Measurements from ENCODE around the gene CHST6.
"Not testable (repeated sequence)": the region's sequence is repeated elsewhere in the genome, so short reads cannot be mapped to it uniquely, and the experiment has no call there.

Gene CHST6

DNA sequence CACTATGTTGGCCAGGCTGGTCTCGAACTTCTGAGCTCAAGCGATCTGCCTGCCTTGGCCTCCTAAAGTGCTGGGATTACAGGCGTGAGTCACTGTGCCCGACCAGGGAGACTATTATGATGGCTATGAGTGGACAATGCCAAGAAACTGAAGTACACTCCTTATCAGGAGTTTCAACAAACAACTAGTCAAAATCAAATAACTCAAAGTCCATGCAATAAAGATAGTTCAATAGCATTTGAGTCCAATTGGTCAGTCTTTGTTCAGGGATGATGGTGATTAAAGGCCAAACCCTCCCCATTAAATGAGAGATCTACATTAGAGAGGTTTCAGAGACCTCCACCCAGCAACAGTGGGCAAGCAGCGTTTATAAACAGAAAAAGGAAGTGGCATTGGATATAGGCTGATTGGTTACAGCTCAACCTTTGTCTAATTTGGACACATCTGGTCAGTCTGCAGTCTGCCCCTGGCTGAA is 32.6 kb upstream of the CHST6 start:
- peaks cover 14 to 15% of the 10 kb centered on the region in 2 experiments for H3K27me3 ChIP-seq (ENCODE audit: control insufficient read depth in 1 of 2, insufficient read depth in 1 of 2, low read length in 2 of 2)
- no peak overlapping the region for H2BK5ac ChIP-seq (ENCODE audit: low read depth, low read length, poor library complexity, severe bottlenecking)
- H3K9ac ChIP-seq (ENCODE audit: low read length): no peak overlapping the region
- H2BK15ac ChIP-seq (ENCODE audit: low read depth, poor library complexity, severe bottlenecking): no peak overlapping the region
- no peak overlapping the region for H3K4ac ChIP-seq (ENCODE audit: low read depth in 1 of 2, low read length in 2 of 2)
- no peaks in the 10 kb centered on the region for H3K36me3 ChIP-seq (ENCODE audit: control insufficient read depth in 1 of 2, insufficient read depth in 2 of 2, low read depth in 1 of 2, low read length in 2 of 2)
- no peak overlapping the region for H2BK12ac ChIP-seq (ENCODE audit: low read length in 2 of 2)
- peaks cover 2% of the 10 kb centered on the region for H3K4me1 ChIP-seq (ENCODE audit: control insufficient read depth, insufficient read depth, low read depth, low read length)
- no peak overlapping the region for H3K14ac ChIP-seq (ENCODE audit: low read length in 2 of 2)
- no peak overlapping the region for H2BK120ac ChIP-seq (ENCODE audit: low read depth, low read length)
- H2AFZ ChIP-seq (ENCODE audit: low read depth, low read length): no peak overlapping the region
- no peaks in the 10 kb centered on the region for H3K9me3 ChIP-seq (ENCODE audit: control insufficient read depth, low read length)
- H2AK5ac ChIP-seq (ENCODE audit: low read length, severe bottlenecking): no peak overlapping the region
- DNase-seq: peak; percentile 6
- H4K8ac ChIP-seq (ENCODE audit: low read length): no peak overlapping the region
- H3K4me3 ChIP-seq (ENCODE audit: insufficient read depth in 1 of 2, low read depth in 1 of 2, low read length in 2 of 2): no peak overlapping the region
- H3K18ac ChIP-seq (ENCODE audit: low read depth in 1 of 2, low read length in 2 of 2): no peak overlapping the region
- no peak overlapping the region for H4K91ac ChIP-seq (ENCODE audit: low read length)
- no peak overlapping the region for H3K23ac ChIP-seq (ENCODE audit: low read length in 2 of 2)
- H3K27ac ChIP-seq (ENCODE audit: low read length, poor library complexity, severe bottlenecking): no peak overlapping the region
- H3K4me2 ChIP-seq (ENCODE audit: low read length, poor library complexity, severe bottlenecking): no peak overlapping the region
- no peaks in the 10 kb centered on the region for H3K79me1 ChIP-seq (replicated peaks; ENCODE audit: low read length, poor library complexity, severe bottlenecking)
- WGBS: 86% methylated on average over 3 of the region's 5 CpGs

DNA sequence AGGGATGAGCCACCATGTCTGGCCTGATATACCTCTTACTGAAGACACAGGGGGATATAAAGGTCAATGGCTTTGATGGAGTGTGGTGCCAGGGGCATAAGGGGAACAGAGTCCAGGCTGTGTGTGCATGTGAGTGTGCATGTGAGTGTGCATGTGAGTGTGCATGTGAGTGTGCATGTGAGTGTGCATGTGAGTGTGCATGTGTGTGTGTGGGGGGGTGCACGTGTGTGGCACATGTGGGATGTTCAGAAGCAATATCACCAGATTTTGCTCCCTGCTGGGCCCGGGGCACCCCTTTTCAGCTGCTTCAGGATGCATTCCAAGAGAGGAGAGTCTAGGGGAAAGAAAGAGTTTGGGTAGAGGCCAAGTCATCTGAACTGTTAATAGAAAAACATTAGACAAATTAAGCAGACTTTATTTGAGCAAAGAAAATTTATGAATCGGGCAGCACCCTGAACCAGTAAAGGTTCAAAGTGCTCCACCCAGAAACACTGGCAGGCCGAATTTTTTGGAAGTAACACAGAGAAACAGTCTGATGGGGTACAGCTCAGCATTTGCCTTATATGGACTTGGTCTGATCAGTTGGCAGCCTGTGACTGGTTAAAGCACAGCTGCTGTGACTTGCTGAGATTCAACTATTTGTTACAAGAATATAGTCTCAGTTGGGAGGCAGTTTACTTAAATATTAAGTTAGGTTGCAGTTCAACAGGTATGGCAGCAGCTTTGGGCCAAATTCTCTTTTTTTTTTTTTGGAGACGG is 31.0 kb upstream of the CHST6 start:
- H3K4me1 ChIP-seq (ENCODE audit: control insufficient read depth, insufficient read depth, low read depth, low read length): peaks cover 2% of the 10 kb centered on the region
- no peak overlapping the region for H2AFZ ChIP-seq (ENCODE audit: low read depth, low read length)
- H3K9me3 ChIP-seq (ENCODE audit: control insufficient read depth, low read length): no peaks in the 10 kb centered on the region
- H3K4me3 ChIP-seq (ENCODE audit: insufficient read depth in 1 of 2, low read depth in 1 of 2, low read length in 2 of 2): no peak overlapping the region
- no peak overlapping the region for H3K9ac ChIP-seq (ENCODE audit: low read length)
- H3K14ac ChIP-seq (ENCODE audit: low read length in 2 of 2): no peak overlapping the region
- no peak overlapping the region for H2BK5ac ChIP-seq (ENCODE audit: low read depth, low read length, poor library complexity, severe bottlenecking)
- no peak overlapping the region for H3K18ac ChIP-seq (ENCODE audit: low read depth in 1 of 2, low read length in 2 of 2)
- no peak overlapping the region for H4K8ac ChIP-seq (ENCODE audit: low read length)
- H2BK15ac ChIP-seq (ENCODE audit: low read depth, poor library complexity, severe bottlenecking): no peak overlapping the region
- no peak overlapping the region for H2AK5ac ChIP-seq (ENCODE audit: low read length, severe bottlenecking)
- no peak overlapping the region for H2BK12ac ChIP-seq (ENCODE audit: low read length in 2 of 2)
- no peak overlapping the region for H3K27ac ChIP-seq (ENCODE audit: low read length, poor library complexity, severe bottlenecking)
- 86% methylated on average over 5 of the region's 5 CpGs for WGBS
- H4K91ac ChIP-seq (ENCODE audit: low read length): no peak overlapping the region
- peaks cover 0 to under 1% of the 10 kb centered on the region in 2 experiments for H3K27me3 ChIP-seq (ENCODE audit: control insufficient read depth in 1 of 2, insufficient read depth in 1 of 2, low read length in 2 of 2)
- no peak for DNase-seq
- no peaks in the 10 kb centered on the region for H3K36me3 ChIP-seq (ENCODE audit: control insufficient read depth in 1 of 2, insufficient read depth in 2 of 2, low read depth in 1 of 2, low read length in 2 of 2)
- H3K79me1 ChIP-seq (replicated peaks; ENCODE audit: low read length, poor library complexity, severe bottlenecking): no peaks in the 10 kb centered on the region
- no peak overlapping the region for H3K23ac ChIP-seq (ENCODE audit: low read length in 2 of 2)
- no peak overlapping the region for H3K4ac ChIP-seq (ENCODE audit: low read depth in 1 of 2, low read length in 2 of 2)
- H3K4me2 ChIP-seq (ENCODE audit: low read length, poor library complexity, severe bottlenecking): no peak overlapping the region
- H2BK120ac ChIP-seq (ENCODE audit: low read depth, low read length): no peak overlapping the region

GRCh38 chr16:75519175-75519574 is 23.9 kb upstream of the CHST6 start:
- H3K27ac ChIP-seq (ENCODE audit: low read length, poor library complexity, severe bottlenecking): no peak overlapping the region
- no peak overlapping the region for H2BK15ac ChIP-seq (ENCODE audit: low read depth, poor library complexity, severe bottlenecking)
- H3K27me3 ChIP-seq (ENCODE audit: control insufficient read depth in 1 of 2, insufficient read depth in 1 of 2, low read length in 2 of 2): no peaks in the 10 kb centered on the region
- WGBS: 96% methylated on average over 6 of the region's 6 CpGs
- no peaks in the 10 kb centered on the region for H3K9me3 ChIP-seq (ENCODE audit: control insufficient read depth, low read length)
- H2BK5ac ChIP-seq (ENCODE audit: low read depth, low read length, poor library complexity, severe bottlenecking): no peak overlapping the region
- H3K4me3 ChIP-seq (ENCODE audit: insufficient read depth in 1 of 2, low read depth in 1 of 2, low read length in 2 of 2): no peak overlapping the region
- H3K4me2 ChIP-seq (ENCODE audit: low read length, poor library complexity, severe bottlenecking): no peak overlapping the region
- H2AK5ac ChIP-seq (ENCODE audit: low read length, severe bottlenecking): no peak overlapping the region
- no peak overlapping the region for H3K23ac ChIP-seq (ENCODE audit: low read length in 2 of 2)
- no peak overlapping the region for H3K4ac ChIP-seq (ENCODE audit: low read depth in 1 of 2, low read length in 2 of 2)
- H3K36me3 ChIP-seq (ENCODE audit: control insufficient read depth in 1 of 2, insufficient read depth in 2 of 2, low read depth in 1 of 2, low read length in 2 of 2): no peaks in the 10 kb centered on the region
- H2BK12ac ChIP-seq (ENCODE audit: low read length in 2 of 2): no peak overlapping the region
- no peak overlapping the region for H2BK120ac ChIP-seq (ENCODE audit: low read depth, low read length)
- H3K14ac ChIP-seq (ENCODE audit: low read length in 2 of 2): no peak overlapping the region
- no peak overlapping the region for H4K8ac ChIP-seq (ENCODE audit: low read length)
- no peak overlapping the region for H2AFZ ChIP-seq (ENCODE audit: low read depth, low read length)
- no peak for DNase-seq
- peaks cover 13% of the 10 kb centered on the region for H3K4me1 ChIP-seq (ENCODE audit: control insufficient read depth, insufficient read depth, low read depth, low read length)
- no peak overlapping the region for H4K91ac ChIP-seq (ENCODE audit: low read length)
- H3K18ac ChIP-seq (ENCODE audit: low read depth in 1 of 2, low read length in 2 of 2): no peak overlapping the region
- no peak overlapping the region for H3K9ac ChIP-seq (ENCODE audit: low read length)
- no peaks in the 10 kb centered on the region for H3K79me1 ChIP-seq (replicated peaks; ENCODE audit: low read length, poor library complexity, severe bottlenecking)

DNA sequence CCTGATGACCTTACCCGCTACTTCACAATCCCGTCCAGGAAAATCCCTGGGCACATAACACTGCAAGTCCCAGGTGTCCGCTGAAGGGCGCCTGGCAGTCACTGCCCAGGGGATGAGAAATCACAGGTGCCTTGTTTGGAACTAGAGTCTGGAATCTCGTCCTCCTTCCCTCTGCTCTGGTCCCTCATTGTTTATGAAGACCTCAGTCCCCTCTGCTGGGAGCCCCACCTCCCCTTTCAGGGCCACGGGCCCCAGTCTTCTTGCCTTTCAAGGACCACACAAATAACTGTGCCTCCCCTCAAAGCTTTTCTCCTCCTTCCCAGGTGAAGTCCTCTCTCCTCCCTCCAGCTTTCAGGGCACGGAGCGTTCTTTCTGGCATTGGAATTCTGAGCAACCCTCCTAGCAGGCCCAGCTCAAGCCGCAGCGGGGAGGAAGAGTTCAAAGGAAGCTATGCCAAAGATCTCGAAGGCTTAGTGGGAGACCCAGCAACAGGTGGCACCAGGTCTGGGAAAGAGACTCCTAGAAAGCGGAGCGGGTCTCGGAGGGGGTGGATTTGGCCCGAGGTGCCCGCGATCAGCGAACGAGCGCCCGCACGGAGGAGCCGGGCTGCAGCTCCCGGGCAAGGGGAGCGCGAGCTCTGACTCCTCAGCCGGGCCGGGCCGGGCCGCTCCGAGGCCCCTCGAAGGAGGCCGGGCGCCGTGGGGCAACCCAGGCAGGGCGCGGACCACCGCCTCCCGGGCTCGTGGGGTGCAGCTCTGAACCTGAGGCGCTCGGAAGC is 21.1 kb upstream of the CHST6 start:
- Histone ChIP-seq H4K8ac (ENCODE audit: low read length) (peak overlapping the region; percentile 94), H2BK15ac (ENCODE audit: low read depth, poor library complexity, severe bottlenecking) (peak overlapping the region; percentile 96), H3K4me2 (ENCODE audit: low read length, poor library complexity, severe bottlenecking) (peak overlapping the region; percentile 96), H3K14ac (ENCODE audit: low read length in 2 of 2) (peak overlapping the region in 1 of 2 experiments; percentile 87), H2BK12ac (ENCODE audit: low read length in 2 of 2) (peak overlapping the region in 1 of 2 experiments; percentile 24), H3K4me3 (ENCODE audit: insufficient read depth in 1 of 2, low read depth in 1 of 2, low read length in 2 of 2) (peak overlapping the region; percentile 89 to 93), H3K4me1 (ENCODE audit: control insufficient read depth, insufficient read depth, low read depth, low read length) (peaks cover 13% of the 10 kb centered on the region), H4K91ac (ENCODE audit: low read length) (peak overlapping the region; percentile 71), H2BK120ac (ENCODE audit: low read depth, low read length) (peak overlapping the region; percentile 73), H2AFZ (ENCODE audit: low read depth, low read length) (peak overlapping the region; percentile 95), H3K18ac (ENCODE audit: low read depth in 1 of 2, low read length in 2 of 2) (peak overlapping the region; percentile 97), H3K9ac (ENCODE audit: low read length) (peak overlapping the region; percentile 90), H3K23ac (ENCODE audit: low read length in 2 of 2) (peak overlapping the region in 1 of 2 experiments; percentile 92), H3K4ac (ENCODE audit: low read depth in 1 of 2, low read length in 2 of 2) (peak overlapping the region; percentile 52 to 98)
- not testable (repeated sequence) for H3K27ac ChIP-seq (ENCODE audit: low read length, poor library complexity, severe bottlenecking); DNase-seq; H3K36me3 ChIP-seq (ENCODE audit: control insufficient read depth in 1 of 2, insufficient read depth in 2 of 2, low read depth in 1 of 2, low read length in 2 of 2); H2AK5ac ChIP-seq (ENCODE audit: low read length, severe bottlenecking); H3K9me3 ChIP-seq (ENCODE audit: control insufficient read depth, low read length); H3K27me3 ChIP-seq (ENCODE audit: control insufficient read depth in 1 of 2, insufficient read depth in 1 of 2, low read length in 2 of 2); H2BK5ac ChIP-seq (ENCODE audit: low read depth, low read length, poor library complexity, severe bottlenecking); H3K79me1 ChIP-seq (replicated peaks; ENCODE audit: low read length, poor library complexity, severe bottlenecking)
- WGBS: 7% methylated on average over 42 of the region's 42 CpGs

All from mesenchymal stem cell (in vitro differentiated cells and primary cell).